ENCODE results near the gene AFF2. TPM values are rescaled to one million over a fixed set of nuclear protein-coding genes. Genes with fewer than 3 reads are reported as not detected.

AFF2 gene
- total and polyA plus RNA-seq, 2 donors (not counting 3 experiments of a cell fraction or from before 2014, with no cell fraction given) = 0.03 to 0.07 TPM

GRCh38 chrX:148929686-148930085, 429.3 kb downstream of the AFF2 start:
- TF ChIP-seq CTCF (IDR thresholded peaks at IDR 0.05; ENCODE audit: extremely low read depth in 1 of 2, insufficient read depth in 1 of 2, low read depth in 1 of 2, low read length in 2 of 2) = no peak
- no peak for TF ChIP-seq FOS (IDR thresholded peaks at IDR 0.05; ENCODE audit: borderline replicate concordance, insufficient read depth, low read length)
- TF ChIP-seq POLR2AphosphoS5 (IDR thresholded peaks at IDR 0.05; ENCODE audit: insufficient read depth, low read depth, low read length) = no peak
- TF ChIP-seq POLR2A (IDR thresholded peaks at IDR 0.05; ENCODE audit: low read depth, low read length) = no peak
- ChIA-PET POLR2A (no interaction called here), CTCF (no interaction called here)
- no peak overlapping the region for H2AFZ ChIP-seq (ENCODE audit: low read depth, low read length)
- no peak overlapping the region for H3K27ac ChIP-seq (ENCODE audit: insufficient read depth, low read depth, low read length)
- dilution Hi-C loops (cut with MboI; ENCODE audit: extremely low pct_ligation_motif_present, low sequenced_read_pairs) = no loop called here
- H3K9ac ChIP-seq (replicated peaks; ENCODE audit: extremely low read depth, insufficient read depth, low read length) = no peak overlapping the region
- H4K20me1 ChIP-seq (replicated peaks; ENCODE audit: control insufficient read depth, extremely low read depth, insufficient read depth, low read length) = no peaks in the 10 kb centered on the region
- H3K9me3 ChIP-seq (replicated peaks; ENCODE audit: control insufficient read depth, insufficient read depth, low read length) = no peaks in the 10 kb centered on the region
- no peaks in the 10 kb centered on the region for H3K9me1 ChIP-seq (replicated peaks; ENCODE audit: control insufficient read depth, extremely low read depth, insufficient read depth, low read length)
- DNase-seq (ENCODE audit: low read depth, low spot score) (no peak), FAIRE-seq (no peak)
- H3K79me2 ChIP-seq (ENCODE audit: control insufficient read depth, insufficient read depth, low read length) = no peaks in the 10 kb centered on the region
- BruUV-seq (replicated peaks) = no TSS peak
- no peaks in the 10 kb centered on the region for H3K4me1 ChIP-seq (ENCODE audit: control insufficient read depth, extremely low read depth, insufficient read depth, low read length)
- intact Hi-C loops (cut with micrococcal nuclease) = no loop called here
- H3K27me3 ChIP-seq (ENCODE audit: control insufficient read depth in 2 of 2, insufficient read depth in 2 of 2, low read length in 2 of 2) = no peaks in the 10 kb centered on the region
- H3K4me3 ChIP-seq (replicated peaks in 1 of 3; ENCODE audit: insufficient read depth in 1 of 3, low read depth in 1 of 3, low read length in 3 of 3) = no peak overlapping the region
- no peak overlapping the region for H3K4me2 ChIP-seq (ENCODE audit: insufficient read depth, low read length)
- H3K36me3 ChIP-seq (ENCODE audit: control insufficient read depth in 2 of 2, extremely low read depth in 1 of 2, insufficient read depth in 2 of 2, low read length in 2 of 2) = no peaks in the 10 kb centered on the region

GRCh38 chrX:148930206-148930729, 429.9 kb downstream of the AFF2 start:
- CTCF ChIA-PET = no interaction called here
- no peaks in the 10 kb centered on the region for H3K36me3 ChIP-seq (ENCODE audit: control insufficient read depth in 2 of 2, extremely low read depth in 1 of 2, insufficient read depth in 2 of 2, low read length in 2 of 2)
- dilution Hi-C loops (cut with MboI; ENCODE audit: extremely low pct_ligation_motif_present, low sequenced_read_pairs) (no loop called here), intact Hi-C loops (cut with micrococcal nuclease) (no loop called here)
- no peak overlapping the region for H3K4me3 ChIP-seq (replicated peaks in 1 of 3; ENCODE audit: insufficient read depth in 1 of 3, low read depth in 1 of 3, low read length in 3 of 3)
- no TSS peak for BruUV-seq (replicated peaks)
- H3K9ac ChIP-seq (replicated peaks; ENCODE audit: extremely low read depth, insufficient read depth, low read length) = no peak overlapping the region
- no peaks in the 10 kb centered on the region for H3K4me1 ChIP-seq (ENCODE audit: control insufficient read depth, extremely low read depth, insufficient read depth, low read length)
- H3K79me2 ChIP-seq (ENCODE audit: control insufficient read depth, insufficient read depth, low read length) = no peaks in the 10 kb centered on the region
- FAIRE-seq = no peak
- DNase-seq (ENCODE audit: low read depth, low spot score) = no peak
- no peak overlapping the region for H3K27ac ChIP-seq (ENCODE audit: insufficient read depth, low read depth, low read length)
- no peaks in the 10 kb centered on the region for H4K20me1 ChIP-seq (replicated peaks; ENCODE audit: control insufficient read depth, extremely low read depth, insufficient read depth, low read length)
- no peaks in the 10 kb centered on the region for H3K9me1 ChIP-seq (replicated peaks; ENCODE audit: control insufficient read depth, extremely low read depth, insufficient read depth, low read length)
- no peak overlapping the region for H2AFZ ChIP-seq (ENCODE audit: low read depth, low read length)
- H3K4me2 ChIP-seq (ENCODE audit: insufficient read depth, low read length) = no peak overlapping the region
- no peaks in the 10 kb centered on the region for H3K9me3 ChIP-seq (replicated peaks; ENCODE audit: control insufficient read depth, insufficient read depth, low read length)
- TF ChIP-seq GATA2 (IDR thresholded peaks at IDR 0.05; ENCODE audit: insufficient read depth, insufficient read length, low read depth, low read length) (no peak), POLR2A (IDR thresholded peaks at IDR 0.05; ENCODE audit: low read depth, low read length) (no peak), JUN (IDR thresholded peaks at IDR 0.05; ENCODE audit: borderline replicate concordance, insufficient read depth, insufficient read length, low read depth) (no peak), MAX (IDR thresholded peaks at IDR 0.05; ENCODE audit: insufficient read depth, insufficient read length) (no peak), POLR2AphosphoS5 (IDR thresholded peaks at IDR 0.05; ENCODE audit: insufficient read depth, low read depth, low read length) (no peak), EZH2 (IDR thresholded peaks at IDR 0.05; ENCODE audit: borderline replicate concordance, low read depth, low read length, severe bottlenecking) (no peak), FOS (IDR thresholded peaks at IDR 0.05; ENCODE audit: borderline replicate concordance, insufficient read depth, low read length) (no peak), MYC (IDR thresholded peaks at IDR 0.05; ENCODE audit: low read depth, low read length) (no peak), CTCF (IDR thresholded peaks at IDR 0.05; ENCODE audit: extremely low read depth in 1 of 2, insufficient read depth in 1 of 2, low read depth in 1 of 2, low read length in 2 of 2) (no peak)
- POLR2A ChIA-PET = no interaction called here
- no peaks in the 10 kb centered on the region for H3K27me3 ChIP-seq (ENCODE audit: control insufficient read depth in 2 of 2, insufficient read depth in 2 of 2, low read length in 2 of 2)

Measured in endothelial cell of umbilical vein (primary cell).